Kidney (tissue), 14 donors: Measurements from ENCODE around the gene STAC2. TPM values are rescaled to one million over a fixed set of nuclear protein-coding genes. Genes with fewer than 3 reads are reported as not detected.

Source experiments
- DNase-seq, 5 donors: peaks; one replicate each; pipeline ENCODE4 v3.0.0-alpha.2; 2013 to 2020
- FAIRE-seq: peaks from 2 replicates; lab custom pipeline; 2012; peaks lifted over from hg19 to GRCh38; lab: Jason Lieb, UNC
- H3K27ac ChIP-seq, 2 donors: one replicate each; pipeline ENCODE4 v1.7.0; 2013; ENCODE audit warnings: low read depth in 2 of 2, low read length in 2 of 2, inconsistent platforms in 1 of 2
- H3K27me3 ChIP-seq: one replicate; pipeline ENCODE4 v1.7.1; 2013; ENCODE audit warnings: low read length, inconsistent platforms; ENCODE audit not compliant: control insufficient read depth, insufficient read depth
- H3K36me3 ChIP-seq, 3 donors: one replicate each; pipeline versions ENCODE4 v1.7.0 to v1.7.1; 2013; ENCODE audit warnings: low read length in 3 of 3, control low read depth in 1 of 3, inconsistent platforms in 1 of 3; ENCODE audit not compliant: insufficient read depth in 3 of 3, control insufficient read depth in 2 of 3
- H3K4me1 ChIP-seq, 3 donors: one replicate each; pipeline versions ENCODE4 v1.7.0 to v1.7.1; 2013; ENCODE audit warnings: low read length in 3 of 3, inconsistent platforms in 1 of 3, low read depth in 1 of 3; ENCODE audit not compliant: control insufficient read depth in 2 of 3, insufficient read depth in 2 of 3
- H3K4me3 ChIP-seq, 3 donors: one replicate each; pipeline versions ENCODE4 v1.7.0 to v1.8.1; 2013; ENCODE audit warnings: low read length in 3 of 3, control low read depth in 1 of 3, inconsistent platforms in 1 of 3
- H3K9ac ChIP-seq, 3 donors: one replicate each; pipeline versions ENCODE4 v1.7.0 to v1.7.1; 2013; ENCODE audit warnings: low read length in 3 of 3, control low read depth in 1 of 3, inconsistent platforms in 1 of 3
- H3K9me3 ChIP-seq, 3 donors: one replicate each; pipeline versions ENCODE4 v1.7.0 to v1.7.1; 2013; ENCODE audit warnings: low read length in 3 of 3, control low read depth in 1 of 3, inconsistent platforms in 1 of 3; ENCODE audit not compliant: control insufficient read depth in 2 of 3, insufficient read depth in 1 of 3
- CTCF ChIP-seq: IDR thresholded peaks from 3 replicates; pipeline ENCODE4 v1.5.1; 2012; ENCODE audit warnings: mild to moderate bottlenecking, moderate library complexity, borderline replicate concordance; ENCODE audit not compliant: insufficient read depth; ENCODE audit errors: extremely low read depth
- intact Hi-C: fragments of 100-400 bp; cut with DNase I; formaldehyde crosslinking; loops from one replicate; pipeline ENCODE4 v1.11.1; 2022
- polyA plus RNA-seq: library from polyadenylated mRNA; stranded (reverse); fragments of 350-450 nt; fragmentation: Illumina TruSeq; extraction: RNeasy Lipid Tissue Mini Kit (QIAGEN cat#74804); gene quantifications from one replicate; pipeline ENCODE4 v1.2.3, GENCODE V29; 2014; ENCODE audit warnings: low read depth, low replicate concordance; ENCODE audit not compliant: insufficient read depth
- total RNA-seq: library from RNA; stranded (reverse); fragmentation: NEBNext Ultra II Directional; extraction: Animal tissue kit (Norgen Biotek cat#: 25700); gene quantifications from one replicate; pipeline ENCODE4 v1.2.1, GENCODE V29; 2021
- donor health status: control.
- donor health status: control.
- donor health status: control.
- donor health status: control.
- donor health status: control.
- donor health status: DM: yes; HTN: yes; CAD: no.
- donor health status: Normal renal cell carcinoma (clear cell type).

STAC2 gene
- total and polyA plus RNA-seq, 2 donors from 2014 or later, result 15.3 to 18.9 TPM

- TF ChIP-seq CTCF, result no peak
- DNase-seq (peak in 2 of 5 donors; percentile 23 to 45), FAIRE-seq (no peak)
Measured at GRCh38 chr17:39244016-39244599, 18.4 kb upstream of the STAC2 start.

GRCh38 chr17:39243155-39243554 lies 17.4 kb upstream of the STAC2 start:
- no peak for DNase-seq
- intact Hi-C loops, result no loop called here

More at GRCh38 chr17:39244016-39244599, 18.4 kb upstream of the STAC2 start:
- Histone ChIP-seq H3K4me3 (no peak overlapping the region), H3K9ac (no peak overlapping the region), H3K36me3 (no peaks in the 10 kb centered on the region), H3K27me3 (no peaks in the 10 kb centered on the region), H3K9me3 (no peaks in the 10 kb centered on the region), H3K27ac (no peak overlapping the region), H3K4me1 (peaks cover 0 to 5% (median 0%) of the 10 kb centered on the region in 3 donors)
- intact Hi-C loops, result no loop called here

GRCh38 chr17:39240631-39241030 lies 14.9 kb upstream of the STAC2 start:
- no peak for TF ChIP-seq CTCF

More at GRCh38 chr17:39243155-39243554, 17.4 kb upstream of the STAC2 start:
- H3K4me1 ChIP-seq, result peaks cover 0 to 5% (median 0%) of the 10 kb centered on the region in 3 donors
- no peak for FAIRE-seq
- H3K27ac ChIP-seq, result no peak overlapping the region
- H3K9ac ChIP-seq, result no peak overlapping the region
- no peak for TF ChIP-seq CTCF
- H3K27me3 ChIP-seq, result no peaks in the 10 kb centered on the region
- H3K4me3 ChIP-seq, result no peak overlapping the region
- no peaks in the 10 kb centered on the region for H3K9me3 ChIP-seq
- H3K36me3 ChIP-seq, result no peaks in the 10 kb centered on the region

More at GRCh38 chr17:39240631-39241030, 14.9 kb upstream of the STAC2 start:
- Histone ChIP-seq H3K36me3 (no peaks in the 10 kb centered on the region), H3K9ac (no peak overlapping the region), H3K27ac (no peak overlapping the region), H3K9me3 (no peaks in the 10 kb centered on the region), H3K4me1 (peaks cover 0 to 5% (median 0%) of the 10 kb centered on the region in 3 donors), H3K27me3 (no peaks in the 10 kb centered on the region), H3K4me3 (no peak overlapping the region)
- DNase-seq (no peak), FAIRE-seq (no peak)
- intact Hi-C loops, result no loop called here
